HepG2 (cell line): ENCODE results near the gene ASL. TPM values are rescaled to one million over a fixed set of nuclear protein-coding genes. Genes with fewer than 3 reads are reported as not detected.
A peak's percentile ranks its signal among the peaks of the same experiment; 100 is the strongest.

Experiments
- EEA1 ChIP-seq: sonication (generic); formaldehyde crosslinking; IDR thresholded peaks from 2 replicates; pipeline ENCODE4 v1.5.1; 2020; ENCODE audit warnings: mild to moderate bottlenecking, missing genetic modification reagents, borderline replicate concordance
- FOXO1 ChIP-seq: sonication (generic); formaldehyde crosslinking; IDR thresholded peaks from 2 replicates; pipeline ENCODE4 v1.4.0; 2020; ENCODE audit warnings: missing genetic modification reagents
- GLI4 ChIP-seq: sonication (generic); formaldehyde crosslinking; IDR thresholded peaks from 2 replicates; pipeline ENCODE4 v1.5.1; 2020; ENCODE audit warnings: missing genetic modification reagents, mild to moderate bottlenecking, moderate library complexity, borderline replicate concordance
- JUND ChIP-seq: sonication (generic); formaldehyde crosslinking; IDR thresholded peaks from 2 replicates; pipeline ENCODE4 v1.8.0; 2022; ENCODE audit warnings: mild to moderate bottlenecking, missing genetic modification reagents
- KLF12 ChIP-seq: sonication (generic); formaldehyde crosslinking; IDR thresholded peaks from 2 replicates; pipeline ENCODE4 v1.4.0; 2020; ENCODE audit warnings: missing genetic modification reagents, borderline replicate concordance
- NCOA2 ChIP-seq: sonication (generic); formaldehyde crosslinking; IDR thresholded peaks from 2 replicates; pipeline ENCODE4 v1.8.0; 2022; ENCODE audit warnings: inconsistent platforms
- NFE2 ChIP-seq: sonication (generic); formaldehyde crosslinking; IDR thresholded peaks from 2 replicates; pipeline ENCODE4 v1.4.0; 2020; ENCODE audit warnings: missing genetic modification reagents
- NR2F1 ChIP-seq, 2 experiments: fragments of 450-650 bp in 1 of 2; formaldehyde crosslinking in 1 of 2; IDR thresholded peaks; 2 replicates each; pipeline versions ENCODE4 v1.5.0 to v1.6.1; 2016 to 2020; ENCODE audit warnings: mild to moderate bottlenecking in 1 of 2, missing compliant biosample characterization in 1 of 2, missing genetic modification reagents in 1 of 2, moderate library complexity in 1 of 2
- SIN3B ChIP-seq: fragments of 150-350 bp; IDR thresholded peaks from 2 replicates; pipeline ENCODE4 v1.6.1; 2014; ENCODE audit warnings: low read length
- SP5 ChIP-seq: IDR thresholded peaks from 2 replicates; pipeline ENCODE4 v1.6.1; 2016; ENCODE audit warnings: low read depth, borderline replicate concordance
- TSC22D2 ChIP-seq: sonication (generic); formaldehyde crosslinking; IDR thresholded peaks from 2 replicates; pipeline ENCODE4 v1.5.1; 2020; ENCODE audit warnings: missing genetic modification reagents, mild to moderate bottlenecking, borderline replicate concordance
- ZEB1 ChIP-seq: IDR thresholded peaks from 2 replicates; pipeline ENCODE4 v1.6.1; 2012; ENCODE audit warnings: mild to moderate bottlenecking, low read depth, inconsistent platforms; ENCODE audit not compliant: insufficient replicate concordance
- ZKSCAN1 ChIP-seq: fragments of 150-350 bp; IDR thresholded peaks from 2 replicates; pipeline ENCODE4 v1.6.1; 2014; ENCODE audit warnings: low read length
- ZNF234 ChIP-seq: sonication (generic); formaldehyde crosslinking; conservative IDR thresholded peaks from 2 replicates; pipeline ENCODE4 v1.5.1; 2020; ENCODE audit warnings: mild to moderate bottlenecking, missing genetic modification reagents
- ZNF24 ChIP-seq: fragments of 450-650 bp; IDR thresholded peaks from 2 replicates; pipeline ENCODE4 v1.6.1; 2017; ENCODE audit warnings: antibody characterized with exemption, mild to moderate bottlenecking
- ZNF431 ChIP-seq: sonication (generic); formaldehyde crosslinking; IDR thresholded peaks from 2 replicates; pipeline ENCODE4 v1.9.0; 2022; ENCODE audit warnings: missing genetic modification reagents, low read depth, mild to moderate bottlenecking, borderline replicate concordance
- polyA plus RNA-seq, 8 experiments: library from polyadenylated mRNA; depleted of rRNA in 3 of 8; stranded (reverse) in 7 of 8; unstranded in 1 of 8; fragments of >200 nt; fragmentation: Illumina TruSeq in 4 of 8; extraction: Trizol in 4 of 8; gene quantifications; 2 replicates each; pipeline versions ENCODE4 v1.2.1 to v1.2.3, GENCODE V29; 2011 to 2016; ENCODE audit warnings: low read depth in 4 of 8, missing spikeins in 1 of 8, mixed read lengths in 1 of 8; ENCODE audit not compliant: insufficient read depth in 1 of 8
- total RNA-seq, 5 experiments: library from RNA; depleted of rRNA; stranded (reverse); fragments of >200 nt; fragmentation: Illumina TruSeq; extraction: Trizol; gene quantifications; 2 replicates each; pipeline ENCODE4 v1.2.3, GENCODE V29; 2016; ENCODE audit warnings: low read depth in 1 of 5
- TF ChIP-seq, protein P1 (sequence below): sonication (generic); formaldehyde crosslinking; IDR thresholded peaks from 2 replicates; pipeline ENCODE4 v1.5.1; 2020; ENCODE audit warnings: mild to moderate bottlenecking, missing genetic modification reagents, borderline replicate concordance
- TF ChIP-seq, protein P2 (sequence below): sonication (generic); formaldehyde crosslinking; IDR thresholded peaks from 2 replicates; pipeline ENCODE4 v1.8.0; 2023; ENCODE audit warnings: mild to moderate bottlenecking, missing genetic modification reagents
- TF ChIP-seq, protein P3 (sequence below): sonication (generic); formaldehyde crosslinking; IDR thresholded peaks from 2 replicates; pipeline ENCODE4 v1.5.1; 2020; ENCODE audit warnings: missing genetic modification reagents, mild to moderate bottlenecking, borderline replicate concordance
- TF ChIP-seq, protein P4 (sequence below): sonication (generic); formaldehyde crosslinking; IDR thresholded peaks from 2 replicates; pipeline ENCODE4 v1.4.0; 2020; ENCODE audit warnings: missing genetic modification reagents, borderline replicate concordance

Gene ASL
- total and polyA plus RNA-seq, 2 of the 13 experiments (the other 11 are each of a cell fraction or from before 2014, with no cell fraction given) = 71.4 to 96.5 TPM

DNA sequence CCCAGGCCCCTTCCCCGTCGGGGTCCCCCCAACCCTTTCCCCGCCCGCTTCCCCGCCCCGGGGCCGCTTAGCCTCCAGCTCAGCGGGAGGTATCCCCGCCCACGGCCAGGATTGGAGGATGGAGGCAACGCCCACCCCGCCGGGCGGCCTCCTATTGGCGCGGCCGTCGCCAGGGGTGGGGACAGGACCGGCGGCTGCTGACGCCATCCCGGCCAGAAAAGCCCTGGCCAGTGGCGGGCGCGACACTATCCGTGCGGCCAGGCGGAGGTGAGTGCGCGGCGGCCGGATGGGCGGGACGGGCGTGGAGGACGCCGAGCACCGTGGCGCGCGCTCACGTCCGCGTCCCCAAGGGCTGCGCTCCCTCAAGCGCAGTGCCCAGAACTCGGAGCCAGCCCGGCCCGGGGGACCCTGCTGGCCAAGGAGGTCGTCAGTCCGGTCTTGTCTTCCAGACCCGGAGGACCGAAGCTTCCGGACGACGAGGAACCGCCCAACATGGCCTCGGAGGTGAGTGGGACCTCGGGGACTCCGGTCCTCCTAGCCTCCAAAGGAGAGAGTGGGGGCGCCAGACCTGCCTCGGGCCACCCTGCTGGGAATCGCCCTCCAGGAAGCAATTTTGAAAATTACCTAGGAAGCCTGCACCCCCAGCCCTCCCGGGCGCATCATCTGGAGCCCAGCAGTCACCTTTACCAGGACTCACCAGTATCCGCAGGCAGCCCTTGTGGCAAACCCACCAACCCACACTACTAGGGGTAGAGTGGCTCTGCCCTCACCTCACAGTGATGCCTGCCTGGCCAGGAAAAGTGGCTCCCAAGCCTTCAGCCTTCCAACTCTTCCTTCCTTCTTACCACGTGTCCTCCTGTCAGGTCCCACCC, at the start of gene ASL (continued):
- peak; percentile 80; the same call in 1 of the 2 replicates for TF ChIP-seq TSC22D2 (CRISPR knock-in tag)
- TF ChIP-seq NR2F1 (CRISPR knock-in tag; IDR thresholded peaks at IDR 0.05) = no peak
- TF ChIP-seq SIN3B = no peak
- TF ChIP-seq FOXO1 (CRISPR knock-in tag) = no peak
- no peak for TF ChIP-seq ZNF431 (CRISPR knock-in tag)
- TF ChIP-seq NCOA2 (CRISPR knock-in tag) = no peak
- no peak for TF ChIP-seq EEA1
- no peak for TF ChIP-seq ZEB1
- TF ChIP-seq ZKSCAN1 = no peak
- TF ChIP-seq, protein P1, sequence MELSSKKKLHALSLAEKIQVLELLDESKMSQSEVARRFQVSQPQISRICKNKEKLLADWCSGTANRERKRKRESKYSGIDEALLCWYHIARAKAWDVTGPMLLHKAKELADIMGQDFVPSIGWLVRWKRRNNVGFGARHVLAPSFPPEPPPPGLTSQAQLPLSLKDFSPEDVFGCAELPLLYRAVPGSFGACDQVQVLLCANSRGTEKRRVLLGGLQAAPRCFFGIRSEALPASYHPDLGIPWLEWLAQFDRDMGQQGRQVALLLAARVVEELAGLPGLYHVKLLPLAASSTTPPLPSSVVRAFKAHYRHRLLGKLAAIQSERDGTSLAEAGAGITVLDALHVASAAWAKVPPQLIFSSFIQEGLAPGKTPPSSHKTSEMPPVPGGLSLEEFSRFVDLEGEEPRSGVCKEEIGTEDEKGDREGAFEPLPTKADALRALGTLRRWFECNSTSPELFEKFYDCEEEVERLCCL (CRISPR knock-in tag) = peak; percentile 35; the same call in 1 of the 2 replicates
- TF ChIP-seq SP5 (CRISPR knock-in tag) = peak; percentile 70; the same call in 1 of the 2 replicates
- TF ChIP-seq KLF12 (CRISPR knock-in tag) = peak; percentile 53; the same call in 1 of the 2 replicates
- TF ChIP-seq GLI4 = no peak; the same call in 1 of the 2 replicates
- TF ChIP-seq, protein P2, sequence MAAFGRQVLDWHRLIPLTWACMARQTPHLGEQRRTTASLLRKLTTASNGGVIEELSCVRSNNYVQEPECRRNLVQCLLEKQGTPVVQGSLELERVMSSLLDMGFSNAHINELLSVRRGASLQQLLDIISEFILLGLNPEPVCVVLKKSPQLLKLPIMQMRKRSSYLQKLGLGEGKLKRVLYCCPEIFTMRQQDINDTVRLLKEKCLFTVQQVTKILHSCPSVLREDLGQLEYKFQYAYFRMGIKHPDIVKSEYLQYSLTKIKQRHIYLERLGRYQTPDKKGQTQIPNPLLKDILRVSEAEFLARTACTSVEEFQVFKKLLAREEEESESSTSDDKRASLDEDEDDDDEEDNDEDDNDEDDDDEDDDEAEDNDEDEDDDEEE (CRISPR knock-in tag) = peak; percentile 89; the same call in 1 of the 2 replicates
- TF ChIP-seq, protein P3, sequence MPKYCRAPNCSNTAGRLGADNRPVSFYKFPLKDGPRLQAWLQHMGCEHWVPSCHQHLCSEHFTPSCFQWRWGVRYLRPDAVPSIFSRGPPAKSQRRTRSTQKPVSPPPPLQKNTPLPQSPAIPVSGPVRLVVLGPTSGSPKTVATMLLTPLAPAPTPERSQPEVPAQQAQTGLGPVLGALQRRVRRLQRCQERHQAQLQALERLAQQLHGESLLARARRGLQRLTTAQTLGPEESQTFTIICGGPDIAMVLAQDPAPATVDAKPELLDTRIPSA (CRISPR knock-in tag) = no peak
- TF ChIP-seq, protein P4, sequence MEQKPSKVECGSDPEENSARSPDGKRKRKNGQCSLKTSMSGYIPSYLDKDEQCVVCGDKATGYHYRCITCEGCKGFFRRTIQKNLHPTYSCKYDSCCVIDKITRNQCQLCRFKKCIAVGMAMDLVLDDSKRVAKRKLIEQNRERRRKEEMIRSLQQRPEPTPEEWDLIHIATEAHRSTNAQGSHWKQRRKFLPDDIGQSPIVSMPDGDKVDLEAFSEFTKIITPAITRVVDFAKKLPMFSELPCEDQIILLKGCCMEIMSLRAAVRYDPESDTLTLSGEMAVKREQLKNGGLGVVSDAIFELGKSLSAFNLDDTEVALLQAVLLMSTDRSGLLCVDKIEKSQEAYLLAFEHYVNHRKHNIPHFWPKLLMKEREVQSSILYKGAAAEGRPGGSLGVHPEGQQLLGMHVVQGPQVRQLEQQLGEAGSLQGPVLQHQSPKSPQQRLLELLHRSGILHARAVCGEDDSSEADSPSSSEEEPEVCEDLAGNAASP (CRISPR knock-in tag) = peak; percentile 75
- TF ChIP-seq ZNF24 = no peak
- no peak for TF ChIP-seq ZNF234 (CRISPR knock-in tag)
- TF ChIP-seq NFE2 = no peak
- no peak for TF ChIP-seq JUND
